Gastrocnemius medialis (tissue), 4 donors: ENCODE measurements around the gene GNG13.

Experiments used
- CTCF ChIP-seq, 5 experiments: fragments of 450-650 bp in 3 of 5; fragments of 200-600 bp in 2 of 5; sonication (generic) in 2 of 5; IDR thresholded peaks in 4 of 5; conservative IDR thresholded peaks in 1 of 5; 1 replicate in 4 of 5; 2 replicates in 1 of 5; pipeline ENCODE4 v1.5.1; 2016 to 2019; ENCODE audit warnings: antibody characterized with exemption in 5 of 5, mild to moderate bottlenecking in 3 of 5, moderate library complexity in 3 of 5
- POLR2A ChIP-seq, 2 donors: fragments of 450-650 bp; IDR thresholded peaks; one replicate each; pipeline ENCODE4 v1.6.1; 2017; ENCODE audit warnings: antibody characterized with exemption in 2 of 2, mild to moderate bottlenecking in 2 of 2, moderate library complexity in 2 of 2

DNA sequence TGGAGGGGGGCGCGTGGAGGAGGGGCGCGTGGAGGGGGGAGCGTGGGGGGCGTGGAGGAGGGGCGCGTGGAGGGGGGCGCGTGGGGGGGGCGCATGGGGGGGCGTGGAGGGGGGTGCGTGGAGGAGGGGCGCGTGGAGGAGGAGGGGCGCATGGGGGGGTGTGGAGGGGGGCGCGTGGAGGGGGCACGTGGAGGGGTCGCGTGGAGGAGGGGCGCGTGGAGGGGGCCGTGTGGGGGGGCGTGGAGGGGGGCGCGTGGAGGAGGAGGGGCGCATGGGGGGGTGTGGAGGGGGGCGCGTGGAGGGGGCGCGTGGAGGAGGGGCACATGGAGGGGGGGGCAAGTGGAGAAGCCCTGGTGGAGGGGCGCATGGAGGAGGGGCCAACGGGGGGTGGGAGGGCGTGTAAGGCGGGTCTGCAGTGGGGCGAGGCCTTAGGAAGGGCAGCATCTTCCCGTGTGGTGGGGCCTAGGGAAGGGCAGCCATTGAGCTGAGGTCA is 32.7 kb downstream of the GNG13 start:
- TF ChIP-seq CTCF (IDR thresholded peaks at IDR 0.05 in 4 of 5, conservative IDR thresholded peaks at IDR 0.05 in 1 of 5) (no peak), POLR2A (IDR thresholded peaks at IDR 0.05) (no peak)
